Subcutaneous preadipocyte (primary cell): ENCODE data around the gene TCEA3. TPM values are rescaled to one million over a fixed set of nuclear protein-coding genes. Genes with fewer than 3 reads are reported as not detected.

Experiments
- total RNA-seq: library from RNA; depleted of rRNA; stranded (reverse); fragments of >200 nt; gene quantifications from 2 replicates; pipeline ENCODE4 v1.2.3, GENCODE V29; 2012

TCEA3 gene
- total RNA-seq, result 3.1 and 12.1 TPM in 2 replicates

DNA sequence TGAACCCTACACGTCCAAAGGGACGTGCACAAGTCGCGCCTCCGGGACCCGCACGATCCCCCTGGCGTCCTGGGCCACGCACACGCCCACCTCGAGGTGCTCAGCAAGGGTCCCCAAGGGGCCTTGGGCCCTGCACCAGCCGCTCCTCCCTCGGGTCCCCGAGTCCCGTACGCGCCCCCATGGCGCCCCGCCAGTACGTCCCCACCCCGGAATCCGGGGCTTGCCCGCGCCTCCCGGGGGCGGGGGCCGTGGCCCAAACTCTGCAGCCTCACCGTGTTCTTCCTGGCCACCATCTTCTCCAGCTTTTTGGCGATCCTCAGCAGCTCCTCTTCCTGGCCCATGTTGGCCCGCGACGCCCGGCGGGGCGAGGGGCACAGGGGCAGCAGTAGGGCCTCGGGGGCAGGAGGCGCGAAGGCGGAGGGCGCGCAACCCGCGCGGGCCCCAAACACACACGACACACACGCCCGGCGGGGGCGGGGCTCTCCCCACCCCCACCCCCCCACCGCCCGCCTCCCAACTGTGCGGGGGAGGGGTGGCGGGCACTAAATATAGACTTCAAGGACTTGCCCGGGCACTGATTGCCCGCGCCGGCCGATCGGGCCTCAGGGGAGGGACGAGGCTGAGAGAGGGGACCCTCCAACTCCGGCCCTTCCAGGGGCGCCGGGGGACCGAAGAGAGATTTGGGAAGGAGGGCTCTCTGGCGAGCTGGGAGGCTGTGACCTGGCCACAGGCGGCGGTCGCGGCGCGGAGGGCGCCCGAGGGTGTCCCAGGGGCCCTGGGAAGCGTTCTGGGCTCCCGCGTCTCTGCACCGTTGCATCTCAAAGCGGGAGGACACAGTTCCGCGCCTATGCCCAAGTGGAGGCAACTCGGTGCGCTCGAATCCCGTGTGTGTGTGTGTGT, at the start of gene TCEA3:
Gene TCEA3, minus strand, starts transcription at position 456 of the 900 bp plus-strand sequence. Its CDS starts 115 bp downstream, at position 341.

DNA sequence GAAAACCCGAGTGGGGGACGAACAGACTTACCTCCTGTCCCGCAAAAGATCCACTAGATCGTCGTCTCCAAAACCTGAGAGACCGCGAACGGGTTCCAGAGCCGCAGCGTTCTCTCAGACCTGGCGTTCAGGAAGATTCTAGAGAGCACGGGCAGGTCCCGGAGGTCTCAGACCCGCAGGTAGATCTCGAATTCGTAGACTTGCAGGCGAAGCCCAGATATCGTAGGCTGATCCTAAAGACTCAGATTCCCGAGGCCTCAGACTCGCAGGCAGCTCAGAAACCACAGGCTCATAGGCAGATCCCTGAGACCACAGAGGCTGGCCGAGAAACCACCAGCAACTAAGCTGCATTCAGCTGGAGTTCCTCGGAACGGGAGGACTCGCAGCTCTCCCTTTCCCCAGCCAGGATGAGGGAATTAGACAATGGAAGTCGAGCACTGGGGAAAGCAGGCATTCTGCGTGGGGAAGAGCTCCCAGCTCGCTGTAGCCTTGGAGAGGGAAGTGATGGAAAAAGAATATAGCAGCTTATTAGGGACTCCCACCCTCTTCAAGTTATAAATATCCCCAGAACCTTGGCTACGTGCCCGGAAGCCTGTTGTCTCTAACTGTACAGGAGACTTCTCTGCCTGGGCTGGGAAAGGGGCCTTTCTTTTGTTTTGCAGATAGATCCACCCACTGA, 55.1 kb downstream of the TCEA3 start, which contains the start of gene ZNF436:
Gene ZNF436, minus strand, starts transcription at position 502 of the 679 bp plus-strand sequence. CDS start 1,831 bp downstream, outside the sequence.

DNA sequence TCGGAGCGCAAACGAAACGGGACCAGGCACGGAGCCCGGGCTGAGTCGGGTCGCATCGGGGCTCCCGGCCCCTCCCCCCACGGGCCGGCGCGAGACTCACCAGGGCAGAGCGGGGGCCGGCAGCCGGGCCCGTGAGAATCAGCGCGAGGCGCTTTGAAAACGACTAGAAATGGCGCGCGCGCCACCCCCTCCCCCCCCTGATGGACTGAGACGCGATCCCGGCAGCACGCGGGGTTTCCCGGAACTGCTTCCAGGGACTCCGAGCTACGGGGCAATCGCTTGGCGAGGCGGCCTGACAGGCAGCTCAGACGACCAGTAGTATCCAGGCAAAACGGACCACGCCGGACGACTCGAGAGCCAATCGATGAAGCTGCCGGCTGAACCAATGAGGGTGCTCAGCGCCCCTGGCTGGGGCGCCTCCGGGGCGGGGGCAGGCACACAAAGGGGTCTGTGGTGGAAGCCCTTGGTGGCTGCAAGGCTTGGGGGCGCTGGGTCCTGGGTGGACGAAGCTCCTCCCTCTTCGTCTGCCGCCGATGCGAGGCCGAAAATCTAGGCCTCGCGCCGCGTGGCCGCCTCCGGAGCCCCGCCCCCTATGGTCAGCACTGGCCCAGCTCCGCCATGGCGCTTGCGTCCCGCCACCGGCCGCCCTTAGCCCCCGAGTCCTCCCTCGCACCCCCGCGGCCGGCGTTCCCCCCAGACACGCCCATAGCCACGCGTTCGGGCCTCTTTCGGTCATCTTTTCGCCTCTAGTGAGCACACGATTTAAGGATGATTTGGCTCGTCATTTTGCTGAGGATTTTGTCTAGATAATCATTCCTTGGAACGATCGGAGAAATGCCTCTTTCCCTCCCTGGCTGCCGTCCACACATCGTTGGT, 80.2 kb downstream of the TCEA3 start, which contains the start of gene HNRNPR:
Gene HNRNPR, minus strand, starts transcription at position 174 of the 876 bp plus-strand sequence. CDS start 3,276 bp downstream, outside the sequence.

Other genes with a start within 250 kb of the TCEA3 start
- not detected in 2 replicates for gene HTR1D, start 207.2 kb downstream of the TCEA3 start, total RNA-seq
- 65.4 and 90.5 TPM in 2 replicates for gene HNRNPR, start 80.5 kb downstream of the TCEA3 start, total RNA-seq
- gene ZNF436, start 54.9 kb downstream of the TCEA3 start, total RNA-seq, result 12.1 and 21.7 TPM in 2 replicates
- 39.9 and 68.0 TPM in 2 replicates for gene ASAP3, start 59.4 kb upstream of the TCEA3 start, total RNA-seq
- gene E2F2, start 106.5 kb upstream of the TCEA3 start, total RNA-seq, result 2.2 and 3.1 TPM in 2 replicates
- 10.4 and 18.4 TPM in 2 replicates for gene ID3, start 134.8 kb upstream of the TCEA3 start, total RNA-seq